GM12891 (cell line): Measurements from ENCODE around the gene SLC15A3.

Experiments
- PAX5 ChIP-seq: IDR thresholded peaks from 2 replicates; pipeline ENCODE4 v1.6.1; 2011; ENCODE audit warnings: low read length, moderate library complexity, mild to moderate bottlenecking; ENCODE audit not compliant: insufficient read depth, severe bottlenecking
- POLR2A ChIP-seq: IDR thresholded peaks from 2 replicates; pipeline ENCODE4 v1.6.1; 2011; ENCODE audit warnings: low read depth, low read length, control low read depth
- POLR2AphosphoS5 ChIP-seq: IDR thresholded peaks from 2 replicates; pipeline ENCODE4 v1.6.1; 2011; ENCODE audit warnings: low read depth, low read length, control low read depth
- POU2F2 ChIP-seq: IDR thresholded peaks from 2 replicates; pipeline ENCODE4 v1.6.1; 2011; ENCODE audit warnings: low read depth, mild to moderate bottlenecking, control low read depth, low read length, moderate library complexity
- SPI1 ChIP-seq: IDR thresholded peaks from 2 replicates; pipeline ENCODE4 v1.6.1; 2011; ENCODE audit warnings: low read depth, low read length, control low read depth
- TAF1 ChIP-seq: IDR thresholded peaks from 2 replicates; pipeline ENCODE4 v1.6.1; 2011; ENCODE audit warnings: low read depth, low read length, control low read depth

DNA sequence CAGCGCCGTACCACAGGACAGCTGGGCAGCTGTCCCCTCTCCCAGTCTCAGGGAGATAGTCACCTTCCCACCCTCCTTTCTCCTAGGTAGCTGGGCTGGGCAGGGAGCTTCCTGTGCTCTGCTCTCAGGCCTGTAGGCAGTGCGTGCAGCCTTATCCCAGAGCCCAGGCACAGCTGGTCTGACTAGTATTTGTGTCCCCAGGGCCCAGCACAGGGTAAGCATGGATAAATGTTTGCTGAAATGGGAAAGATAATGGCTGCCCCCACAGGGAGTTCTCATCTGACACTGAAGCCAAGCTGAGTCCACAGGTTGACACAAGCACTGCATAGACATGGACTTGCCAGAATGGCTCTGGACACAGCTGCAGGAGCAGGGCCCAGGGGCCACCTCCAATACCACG lies 9.8 kb downstream of the SLC15A3 start:
- TF ChIP-seq TAF1 (no peak), POLR2A (no peak), POLR2AphosphoS5 (no peak), PAX5 (no peak), POU2F2 (no peak), SPI1 (no peak)
